Pons (tissue), 1 donor: ENCODE measurements around the gene DPF1.
"Not testable (repeated sequence)": the region's sequence is repeated elsewhere in the genome, so short reads cannot be mapped to it uniquely, and the experiment has no call there.

Source experiments
- DNase-seq: peaks from one replicate; pipeline ENCODE4 v3.0.0-alpha.2; 2016; ENCODE audit warnings: low spot score

The DPF1 gene

DNA sequence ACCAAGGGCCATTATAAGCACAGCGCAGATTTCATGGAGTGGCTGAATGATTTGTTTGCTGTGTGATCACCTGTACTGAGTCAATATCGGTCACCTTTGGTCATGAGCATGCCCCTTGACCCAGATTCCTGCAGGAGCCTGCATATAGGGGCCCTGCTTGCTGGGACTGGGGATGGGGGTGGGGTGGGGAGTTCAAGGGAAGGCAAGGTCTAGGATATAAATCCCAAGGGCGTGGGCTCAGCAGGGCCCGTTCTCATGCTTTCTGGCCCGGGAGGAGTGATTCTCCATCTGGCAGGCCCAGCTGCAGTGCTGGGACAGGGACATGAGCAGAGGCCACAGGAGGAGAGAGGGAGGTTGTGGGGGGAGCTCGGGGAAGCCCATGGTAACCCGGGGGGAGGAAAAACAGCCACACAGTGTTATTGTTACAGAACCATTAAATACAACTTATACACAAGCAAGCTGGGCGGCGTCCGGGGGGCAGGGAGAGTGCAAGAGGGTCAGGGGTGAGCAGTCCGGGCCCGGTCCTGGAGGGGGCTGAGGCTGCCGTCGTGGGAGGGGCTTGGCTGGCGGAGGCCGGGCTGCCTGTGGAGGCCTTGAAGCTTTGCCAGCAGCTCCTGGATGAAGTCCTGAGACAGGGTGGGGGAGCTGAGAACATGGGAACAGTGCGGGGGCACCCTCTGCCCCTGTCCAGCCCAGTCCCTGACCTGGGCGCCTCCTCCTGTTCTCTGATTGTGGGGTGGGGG lies 27.0 kb upstream of the DPF1 start:
- peak; percentile 89 for DNase-seq

DNA sequence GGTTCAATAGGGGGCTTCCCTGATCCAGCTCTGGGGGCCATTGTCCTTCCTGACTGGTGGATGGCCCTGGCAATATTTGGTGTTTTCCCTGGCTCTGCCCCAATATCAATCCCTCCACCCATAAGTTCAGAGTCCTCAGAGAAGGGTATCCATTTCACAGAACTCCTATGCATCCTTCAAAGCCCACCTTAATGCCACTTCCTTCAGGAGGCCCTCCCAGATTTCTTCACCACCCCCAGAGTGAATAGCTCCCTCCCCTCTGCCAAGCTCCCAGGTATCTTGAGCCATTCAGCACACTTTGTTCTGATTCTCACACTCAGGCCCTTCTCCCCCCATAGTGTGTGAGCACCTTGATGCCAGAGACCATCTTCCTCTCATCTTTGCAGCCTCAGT lies 26.4 kb upstream of the DPF1 start:
- DNase-seq = no peak

DNA sequence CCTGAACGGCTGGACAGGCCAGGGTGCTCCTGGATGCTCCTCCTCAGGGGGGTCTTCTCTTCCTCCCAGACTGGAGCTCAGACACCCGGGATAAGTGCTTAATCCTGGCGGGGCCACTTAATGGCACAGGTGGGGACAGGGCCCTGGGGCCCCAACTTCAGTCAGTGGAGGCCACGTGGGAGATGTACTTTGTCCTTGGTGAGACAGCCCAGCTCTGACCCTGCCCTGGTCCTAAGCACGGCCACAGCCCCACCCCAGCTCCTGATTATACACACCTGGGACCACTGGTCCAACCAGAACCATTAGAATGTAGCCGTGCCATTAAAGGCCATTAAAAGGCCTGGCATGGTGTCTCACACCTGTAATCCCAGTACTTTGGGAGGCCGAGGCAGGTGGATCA lies 24.4 kb upstream of the DPF1 start:
- no peak for DNase-seq

DNA sequence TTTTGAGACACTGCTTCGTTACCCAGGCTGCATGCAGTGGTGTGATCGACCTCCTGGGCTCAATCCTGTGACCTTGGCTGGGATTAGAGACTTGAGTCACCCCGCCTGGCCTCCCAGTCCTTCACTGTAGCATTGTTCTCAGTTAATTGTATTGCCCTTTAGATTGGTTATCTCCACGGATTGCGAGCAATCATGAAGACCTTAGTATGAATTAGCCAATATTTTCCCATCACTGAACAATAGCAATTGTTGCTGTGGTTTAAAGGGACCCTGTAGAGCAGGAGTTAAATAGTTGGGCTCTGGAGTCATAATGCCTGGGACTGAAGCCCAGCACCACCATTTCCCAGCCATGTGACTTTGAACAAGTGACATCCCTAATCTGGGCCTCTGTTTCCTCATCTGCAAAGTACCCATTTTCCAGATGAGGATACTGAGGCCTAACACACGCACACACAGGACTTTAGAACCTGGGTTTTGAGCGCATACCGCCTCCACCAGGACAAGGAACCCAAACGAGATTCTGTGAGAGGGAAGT lies 23.8 kb upstream of the DPF1 start:
- DNase-seq = peak; percentile 81

DNA sequence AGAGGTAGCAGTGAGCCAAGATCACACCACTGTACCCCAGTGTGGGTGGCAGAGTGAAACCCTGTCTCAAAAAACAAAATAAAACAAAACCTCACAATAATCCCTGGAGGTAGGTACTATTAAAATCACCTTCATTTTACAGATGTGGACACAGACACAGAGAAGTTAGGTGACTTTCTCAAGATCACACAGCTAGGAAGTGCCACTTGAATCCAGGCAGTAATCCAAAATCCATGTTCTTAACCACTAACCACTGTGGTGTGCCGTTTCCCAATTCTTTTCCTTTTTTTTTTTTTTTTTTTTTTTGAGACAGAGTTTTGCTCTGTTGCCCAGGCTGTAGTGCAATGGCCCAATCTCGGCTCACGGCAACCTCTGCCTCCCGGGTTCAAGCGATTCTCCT lies 23.1 kb upstream of the DPF1 start:
- no peak for DNase-seq

DNA sequence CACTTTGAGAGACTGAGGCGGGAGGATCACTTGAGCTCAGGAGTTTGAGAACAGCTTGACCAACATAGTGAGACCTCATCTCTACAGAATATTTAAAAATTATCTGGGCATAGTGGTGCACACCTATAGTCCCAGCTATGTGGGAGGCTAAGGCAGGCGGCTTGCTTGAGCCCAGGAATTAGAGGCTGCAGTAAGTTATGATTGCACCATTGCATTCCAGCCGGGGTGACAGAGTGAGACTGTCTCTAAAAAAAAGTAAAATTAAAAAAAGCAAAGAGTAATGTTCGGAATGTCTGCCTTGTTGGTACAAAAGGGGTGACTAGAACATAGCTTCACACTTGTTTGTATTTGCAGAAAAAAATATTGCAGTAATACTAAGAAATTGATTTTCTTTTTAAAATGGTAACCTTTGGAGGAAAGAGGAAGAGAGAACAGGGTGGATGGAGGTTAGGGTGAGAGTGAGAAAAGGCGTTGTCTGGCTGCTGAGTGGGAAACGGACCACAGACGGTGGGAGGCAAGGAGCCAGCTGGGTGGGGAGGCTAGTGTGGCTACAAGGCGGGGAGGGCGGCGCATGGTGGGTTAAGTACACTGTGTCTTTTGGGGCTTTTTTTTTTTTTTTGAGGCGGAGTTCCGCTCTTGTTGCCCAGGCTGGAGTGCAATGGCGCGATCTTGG lies 21.9 kb upstream of the DPF1 start:
- no peak for DNase-seq

DNA sequence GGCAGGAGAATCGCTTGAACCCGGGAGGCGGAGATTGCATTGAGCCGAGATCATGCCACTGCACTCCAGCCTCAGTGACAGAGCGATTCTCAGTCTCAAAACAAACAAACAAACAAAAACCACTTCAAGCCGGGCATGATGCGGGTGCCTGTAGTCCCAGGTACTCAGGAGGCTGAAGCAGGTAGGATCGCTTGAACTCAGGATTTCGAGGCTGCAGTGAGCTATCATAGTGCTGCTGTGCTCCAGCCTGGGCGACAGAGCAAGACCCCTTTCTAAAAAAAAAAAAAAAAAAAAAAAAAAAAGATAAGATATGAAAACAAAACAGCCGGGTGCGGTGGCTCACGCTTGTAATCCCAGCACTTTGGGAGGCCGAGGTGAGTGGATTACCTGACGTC lies 19.3 kb upstream of the DPF1 start:
- DNase-seq = no peak

DNA sequence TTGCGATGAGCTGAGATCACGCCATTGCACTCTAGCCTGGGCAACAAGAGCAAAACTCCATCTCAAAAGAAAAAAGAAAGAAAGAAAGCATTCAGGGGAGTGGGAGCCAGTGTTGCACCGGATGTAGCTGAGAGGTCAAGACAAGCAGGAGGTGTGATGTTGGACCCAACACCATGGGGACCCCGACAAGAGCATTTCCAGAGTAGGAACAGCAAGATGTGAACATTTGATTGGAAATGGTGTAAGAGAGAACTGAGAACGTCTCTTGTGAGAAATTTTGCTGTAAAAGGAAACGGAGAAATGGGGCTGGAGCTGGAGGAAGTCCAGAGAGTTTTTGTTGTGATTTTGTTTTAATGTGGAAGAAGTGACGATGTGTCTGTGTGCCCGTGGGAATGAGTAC lies 15.8 kb upstream of the DPF1 start:
- no peak for DNase-seq

DNA sequence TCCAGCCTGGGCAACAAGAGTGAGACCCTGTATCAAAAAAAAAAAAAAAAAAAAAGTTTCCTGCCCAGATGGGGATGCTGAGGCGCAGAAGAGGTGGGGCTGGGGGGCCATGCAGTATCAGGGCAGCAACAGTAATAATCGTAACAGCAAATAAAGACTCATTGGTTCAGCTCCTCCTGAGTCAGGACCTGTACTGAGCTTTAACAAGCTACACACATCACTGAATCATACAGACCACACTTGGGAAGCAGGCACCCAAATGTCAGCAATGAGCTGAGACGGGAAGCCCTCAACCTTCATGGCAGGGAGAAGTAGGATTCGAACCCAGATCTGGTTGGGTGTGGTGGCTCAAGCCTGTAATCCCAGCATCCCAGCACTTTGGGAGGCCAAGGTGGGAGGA lies 10.6 kb upstream of the DPF1 start:
- DNase-seq = no peak

DNA sequence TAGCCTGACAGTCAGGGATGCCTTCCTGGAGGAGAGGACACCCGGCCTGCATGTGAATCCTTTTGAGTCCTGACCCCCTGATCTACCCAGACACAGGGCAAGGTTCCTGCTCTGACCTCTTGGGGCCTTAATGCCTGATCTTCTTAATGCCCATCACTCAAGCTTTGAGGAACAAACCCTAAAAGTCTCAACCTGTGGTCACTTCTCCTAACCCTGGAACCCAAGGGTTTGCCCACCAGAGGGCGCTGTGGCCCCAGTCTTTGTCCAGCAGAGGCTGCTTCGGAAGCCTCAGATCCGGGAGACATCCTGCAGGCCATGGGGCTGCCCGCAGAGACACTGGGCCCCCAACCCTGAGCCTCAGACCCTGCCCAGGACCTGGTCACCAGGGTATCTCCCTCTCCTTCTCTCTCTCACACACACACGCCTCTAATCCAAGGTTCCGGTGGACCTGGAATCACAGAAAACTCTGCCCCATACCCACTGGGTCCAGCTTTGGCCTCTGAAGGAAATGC lies 9.8 kb upstream of the DPF1 start:
- DNase-seq = peak; percentile 74

DNA sequence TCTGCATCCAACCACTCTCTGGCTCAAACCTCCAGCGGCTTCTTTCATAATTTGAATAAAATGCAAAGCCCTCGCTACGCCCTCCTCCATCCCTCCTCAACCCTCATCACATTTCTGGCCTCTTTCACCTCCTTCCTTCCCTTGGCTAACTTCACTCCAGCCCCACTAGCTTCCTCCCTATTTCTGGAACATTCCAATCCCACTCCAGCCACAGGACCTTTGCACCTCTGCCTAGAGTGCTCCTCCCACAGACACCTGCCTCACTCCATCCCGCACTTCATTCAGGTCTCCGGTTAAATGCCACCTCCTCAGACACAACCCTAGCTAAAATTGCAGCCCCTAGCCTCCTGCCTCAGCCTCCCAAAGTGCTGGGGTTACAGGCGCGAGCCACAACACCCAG lies 7.9 kb upstream of the DPF1 start:
- no peak for DNase-seq

DNA sequence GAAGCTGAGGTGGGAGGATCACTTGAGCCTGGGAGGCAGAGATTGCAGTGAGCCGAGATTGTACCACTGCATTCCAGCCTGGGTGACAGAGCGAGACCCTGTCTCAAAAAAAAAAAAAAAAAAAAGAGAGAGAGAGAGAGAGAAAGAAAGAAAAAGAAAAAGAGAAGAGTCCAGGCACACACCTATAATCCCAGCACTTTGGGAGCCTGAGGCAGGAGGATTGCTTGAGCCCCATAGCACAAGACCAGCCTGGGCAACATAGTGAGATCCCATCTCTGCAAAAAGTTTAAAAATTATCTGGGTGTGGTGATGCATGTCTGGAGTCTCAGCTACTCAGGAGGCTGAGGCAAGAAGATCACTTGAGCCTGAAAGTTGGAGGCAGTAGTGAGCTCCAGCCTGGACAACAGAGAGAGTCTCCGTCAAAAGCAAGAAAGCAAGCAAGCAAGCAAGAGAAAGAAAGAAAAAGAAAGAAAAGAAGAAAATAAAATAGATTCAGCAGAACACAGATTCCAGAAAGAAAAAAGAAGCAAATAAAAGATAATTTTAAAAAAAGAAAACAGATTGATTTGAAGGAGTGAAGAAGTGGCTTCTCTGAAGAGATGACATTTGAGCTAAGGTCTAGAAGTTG lies 6.6 kb upstream of the DPF1 start:
- not testable (repeated sequence) for DNase-seq

DNA sequence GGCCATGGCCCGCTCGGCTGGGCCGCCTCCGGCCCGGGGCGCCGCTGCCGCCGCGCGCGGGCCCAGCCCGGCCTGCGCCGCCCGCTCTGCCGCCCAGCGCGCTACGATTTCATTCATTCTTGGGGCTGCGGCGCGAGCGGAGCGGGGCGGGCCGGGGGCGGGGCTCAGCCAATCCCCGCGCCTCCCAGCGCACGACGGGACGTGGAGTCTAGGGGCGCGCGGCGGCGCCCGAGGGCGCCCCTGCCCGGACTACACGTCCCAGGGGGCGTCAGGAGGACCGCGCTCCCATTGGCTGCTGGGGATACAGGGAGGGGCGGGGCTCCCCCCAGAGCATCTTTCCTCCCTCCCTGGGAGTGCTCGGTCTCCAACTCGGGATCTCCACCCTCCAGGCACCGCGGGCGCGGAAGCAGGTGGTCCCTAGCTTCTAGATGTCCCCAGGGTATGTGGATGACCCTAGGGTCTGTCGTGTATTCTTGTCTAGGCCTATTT lies 5.6 kb upstream of the DPF1 start:
- peak; percentile 95 for DNase-seq

DNA sequence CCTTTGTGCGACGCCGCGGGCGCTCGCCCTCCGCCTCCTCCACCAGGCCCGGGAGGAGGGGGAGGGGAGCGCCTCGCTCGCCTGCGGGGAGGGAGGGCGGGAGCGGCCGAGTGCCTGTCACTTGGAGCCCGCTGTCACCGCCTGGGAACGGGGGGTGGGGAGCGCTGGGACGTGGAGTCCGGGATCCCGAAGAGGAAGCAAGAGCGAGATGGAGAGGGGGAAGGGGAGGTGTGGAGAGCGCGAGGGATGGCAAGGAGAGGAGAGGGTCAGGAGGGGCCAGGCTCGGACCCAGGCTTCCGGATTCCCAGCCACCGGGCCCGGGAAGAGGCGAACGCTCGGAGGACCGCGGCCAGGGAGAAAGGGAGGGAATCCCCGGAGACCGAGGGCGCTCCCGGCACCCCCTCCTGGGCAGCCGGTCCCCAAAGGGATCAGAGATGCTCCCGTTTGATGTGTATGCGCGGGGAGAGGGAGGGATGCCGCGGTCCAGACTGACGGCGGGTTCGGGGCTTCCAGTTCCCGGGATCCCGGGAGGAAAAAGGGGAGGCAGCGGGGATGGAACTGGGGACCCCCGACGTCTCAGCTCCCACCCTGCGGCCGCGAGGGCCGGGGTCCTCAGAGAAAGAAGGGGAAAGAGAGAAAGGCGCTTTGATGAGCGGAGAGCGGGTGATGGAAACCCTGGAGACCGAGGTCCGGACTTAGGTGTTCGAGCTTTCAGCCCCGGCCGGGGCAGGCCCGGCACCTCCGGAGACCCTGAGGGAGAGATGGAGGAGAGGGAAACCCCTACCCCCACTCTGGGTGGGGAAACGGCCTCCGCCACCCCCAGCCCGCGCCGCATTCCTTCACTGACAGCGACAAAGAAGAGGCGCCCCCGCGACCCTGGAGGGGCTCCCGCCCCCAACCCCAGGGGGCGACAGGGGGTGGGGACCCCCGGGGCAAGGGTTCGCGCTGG lies 4.7 kb upstream of the DPF1 start:
- DNase-seq = no peak

DNA sequence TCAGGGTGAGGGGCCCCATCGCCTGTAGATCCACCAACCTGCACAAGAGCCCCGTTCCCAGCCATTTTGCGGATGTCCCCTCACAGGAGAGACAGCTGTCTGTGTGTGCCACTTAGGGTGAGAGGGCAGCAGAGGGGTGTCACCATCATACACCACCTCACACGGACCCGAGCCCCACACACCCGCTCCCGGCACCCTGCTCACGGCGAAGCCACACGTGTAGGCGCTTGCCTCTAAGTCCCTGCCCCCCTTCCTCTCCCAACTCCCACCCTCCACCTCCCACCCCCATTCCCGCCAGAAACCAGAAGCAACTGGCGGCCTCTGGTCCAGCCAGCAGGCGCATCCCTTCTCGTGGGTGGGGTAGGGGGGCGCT lies 4.0 kb upstream of the DPF1 start:
- DNase-seq = no peak

DNA sequence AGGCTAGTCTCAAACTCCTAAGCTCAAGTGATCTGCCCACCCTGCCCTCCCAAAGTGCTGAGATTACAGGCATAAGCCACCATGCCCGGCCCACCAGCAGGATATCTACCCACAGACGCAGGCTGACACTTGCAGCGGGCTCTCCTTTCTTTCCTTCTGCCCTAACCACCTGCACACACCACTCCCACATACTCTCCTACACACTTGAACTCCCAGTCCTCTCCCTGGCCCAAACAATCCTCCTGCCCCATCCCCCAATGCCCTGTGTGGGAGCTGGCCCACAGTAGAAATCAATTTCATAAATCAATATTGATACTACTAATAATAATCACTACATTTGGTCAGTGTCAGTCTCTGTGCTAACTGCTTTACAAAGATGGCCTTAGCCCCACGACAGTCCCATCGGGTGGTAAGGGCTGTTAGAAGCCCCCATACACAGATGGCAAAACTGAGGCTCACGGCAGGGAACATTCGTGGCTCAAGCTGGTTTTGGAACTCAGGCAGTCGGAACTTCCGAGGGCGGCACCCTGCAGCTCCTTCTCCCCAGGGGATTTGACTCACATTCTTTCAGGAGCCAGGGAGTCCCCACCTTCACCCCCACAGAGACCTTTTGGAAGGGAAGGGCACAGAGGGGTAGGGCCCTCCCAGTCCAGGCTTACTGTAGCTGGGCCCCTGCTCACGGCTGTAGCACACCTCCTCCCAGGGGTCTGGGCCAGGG lies 3.4 kb upstream of the DPF1 start:
- no peak for DNase-seq

DNA sequence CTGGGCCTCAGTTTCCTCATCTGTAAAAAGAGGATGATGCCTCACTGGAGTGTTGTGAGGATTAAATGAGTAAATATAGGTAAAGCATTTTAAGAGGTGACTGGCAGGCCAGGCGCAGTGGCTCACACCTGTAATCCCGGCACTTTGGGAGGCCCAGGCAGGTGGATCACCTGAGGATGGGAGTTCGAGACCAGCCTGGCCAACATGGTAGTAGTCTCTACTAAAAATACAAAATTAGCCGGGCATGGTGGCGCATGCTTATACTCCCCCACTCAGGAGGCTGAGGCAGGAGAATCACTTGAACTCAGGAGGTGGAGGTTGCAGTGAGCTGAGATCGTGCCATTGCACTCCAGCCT lies 819 bp upstream of the DPF1 start:
- DNase-seq = not testable (repeated sequence)

DNA sequence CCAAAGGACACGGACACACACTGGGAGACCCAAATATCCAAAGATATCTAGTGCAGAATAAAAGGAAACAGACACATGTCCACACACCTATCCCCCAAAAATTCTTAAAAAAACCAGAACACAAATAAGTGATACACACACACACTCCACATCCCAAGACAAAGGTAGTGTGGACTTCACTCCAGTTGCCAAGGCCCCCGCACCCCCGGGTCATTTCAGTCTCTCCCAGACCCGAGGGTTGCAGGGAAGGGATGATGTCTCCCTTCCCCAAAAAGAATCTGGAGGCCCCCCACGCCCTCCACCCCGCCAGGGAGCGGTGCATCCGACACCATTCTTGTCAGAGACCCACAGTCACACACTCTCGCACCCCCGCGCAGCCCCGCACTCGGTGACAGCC lies 407 bp downstream of the DPF1 start:
- no peak for DNase-seq

DNA sequence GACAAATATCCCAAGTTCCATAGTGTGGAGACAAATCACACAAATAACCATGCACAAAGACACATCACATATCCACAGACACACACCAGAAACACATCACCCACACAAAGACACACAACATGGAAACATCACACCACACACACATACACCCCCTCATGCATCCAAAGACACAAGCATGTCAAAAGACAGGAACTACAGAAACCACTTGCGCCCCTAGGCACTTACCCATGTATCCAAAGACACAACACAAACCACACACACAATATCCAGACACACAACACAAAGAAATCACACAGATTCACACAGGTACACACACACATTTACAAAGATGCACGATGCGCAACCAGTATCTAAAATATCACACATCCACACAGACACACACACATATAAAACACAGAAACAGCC lies 901 bp downstream of the DPF1 start:
- no peak for DNase-seq

DNA sequence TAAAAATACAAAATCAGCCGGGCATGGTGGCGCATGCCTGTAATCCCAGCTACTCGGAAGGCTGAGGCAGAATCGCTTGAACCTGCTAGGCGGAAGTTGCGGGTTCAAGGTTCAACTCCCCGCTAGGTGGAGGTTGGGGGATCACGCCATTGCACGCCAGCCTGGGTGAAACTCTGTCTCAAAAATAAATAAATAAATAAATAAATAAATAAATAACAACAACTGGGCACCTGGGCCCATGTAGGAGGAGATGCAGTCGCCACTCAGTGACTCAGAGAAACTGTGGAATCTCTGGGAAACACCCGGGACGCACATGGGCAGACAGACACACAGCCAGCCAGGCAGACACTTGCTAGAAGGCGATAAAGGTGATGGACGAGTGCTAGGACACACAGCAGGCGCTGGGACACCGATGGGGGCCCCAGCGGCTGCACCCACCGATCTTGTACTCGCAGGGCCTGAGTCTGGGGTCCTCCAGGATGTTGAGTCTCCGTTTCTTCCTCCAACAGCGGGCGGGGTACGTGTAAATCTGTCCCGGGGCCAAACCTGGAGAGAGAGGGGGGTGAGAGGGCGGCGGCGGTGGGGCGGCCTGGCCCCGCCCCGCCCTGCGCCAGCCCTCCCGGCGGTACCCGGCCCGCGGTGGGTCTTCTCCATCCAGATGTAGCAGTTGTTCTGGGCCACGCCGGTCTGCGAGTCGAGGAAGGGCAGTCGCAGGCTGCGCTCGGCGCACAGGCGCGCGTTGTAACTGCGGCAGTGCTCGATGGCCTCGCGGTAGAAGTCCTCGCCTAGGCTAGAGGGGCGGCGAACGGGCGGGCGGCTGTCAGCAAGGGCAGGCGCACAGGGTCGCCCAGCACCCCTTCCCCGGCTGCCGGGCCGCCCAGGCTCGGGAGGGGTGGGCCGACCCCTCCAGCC lies 1.8 kb downstream of the DPF1 start:
- DNase-seq = no peak
